ENCODE results near the gene TTLL1. TPM values are rescaled to one million over a fixed set of nuclear protein-coding genes. Genes with fewer than 3 reads are reported as not detected.

The TTLL1 gene
- total RNA-seq, 1 donor from 2014 or later: 46.9 TPM

GRCh38 chr22:42991010-42991651 lies 98.1 kb downstream of the TTLL1 start:
- DNase-seq: no peak

- no peak for DNase-seq
Observed at GRCh38 chr22:42990131-42990838, 98.9 kb downstream of the TTLL1 start.

Other genes starting within 250 kb of the TTLL1 start
- 72.1 TPM for gene ARFGAP3, start 232.1 kb downstream of the TTLL1 start, total RNA-seq
- gene PACSIN2, start 74.2 kb downstream of the TTLL1 start, total RNA-seq: 19.2 TPM
- gene BIK, start 21.4 kb upstream of the TTLL1 start, total RNA-seq: not detected
- 15.1 TPM for gene MCAT, start 54.0 kb upstream of the TTLL1 start, total RNA-seq
- gene TSPO, start 62.2 kb upstream of the TTLL1 start, total RNA-seq: 51.5 TPM
- 31.4 TPM for gene TTLL12, start 97.7 kb upstream of the TTLL1 start, total RNA-seq